Naive thymus-derived CD4-positive, alpha-beta T cell (primary cell): Measurements from ENCODE around the gene KRT10. TPM values are rescaled to one million over a fixed set of nuclear protein-coding genes. Genes with fewer than 3 reads are reported as not detected.
A peak's percentile ranks its signal among the peaks of the same experiment; 100 is the strongest.

Experiments used
- ATAC-seq: fragments of 150-1000 bp; cut with Tn5 transposase; 2 replicates; pipeline ENCODE4 v1.10.0; 2021; ENCODE audit warnings: mild to moderate bottlenecking, moderate library complexity
- CTCF ChIA-PET: fragments of 350-600 bp; sonication (Branson Sonifier 250); formaldehyde crosslinking; loops from one replicate; lab custom pipeline; 2021; ENCODE audit warnings: antibody characterized with exemption; lab: Charles Lee
- POLR2A ChIA-PET: fragments of 350-600 bp; sonication (Branson Sonifier 250); formaldehyde crosslinking; loops from one replicate; lab custom pipeline; 2021; ENCODE audit warnings: antibody characterized with exemption, inconsistent platforms; lab: Charles Lee
- DNase-seq, 9 donors: peaks; one replicate each; pipeline versions ENCODE4 v3.0.0 to v3.0.0-alpha.2; 2020 to 2022; ENCODE audit warnings: mixed read lengths in 1 of 9
- H3K27ac ChIP-seq: one replicate; pipeline ENCODE4 v1.7.0; 2013; ENCODE audit warnings: mild to moderate bottlenecking, low read depth, low read length, moderate library complexity
- H3K27me3 ChIP-seq, 2 donors: one replicate each; pipeline ENCODE4 v1.7.0; 2013; ENCODE audit warnings: low read length in 2 of 2, mild to moderate bottlenecking in 2 of 2, moderate library complexity in 2 of 2; ENCODE audit not compliant: control insufficient read depth in 2 of 2, insufficient read depth in 2 of 2
- H3K36me3 ChIP-seq, 3 experiments: 1 replicate in 2 of 3; 2 replicates in 1 of 3; pipeline ENCODE4 v1.7.0; 2013; ENCODE audit warnings: low read length in 3 of 3, mild to moderate bottlenecking in 3 of 3, moderate library complexity in 1 of 3; ENCODE audit not compliant: insufficient read depth in 3 of 3, control insufficient read depth in 2 of 3
- H3K4me1 ChIP-seq, 2 donors: one replicate each; pipeline ENCODE4 v1.7.0; 2013; ENCODE audit warnings: low read length in 2 of 2, mild to moderate bottlenecking in 2 of 2, moderate library complexity in 1 of 2; ENCODE audit not compliant: control insufficient read depth in 2 of 2, insufficient read depth in 2 of 2
- H3K4me3 ChIP-seq: 2 replicates; pipeline ENCODE4 v1.7.0; 2013; ENCODE audit warnings: mild to moderate bottlenecking, low read length
- H3K9me3 ChIP-seq, 3 experiments: 1 replicate in 2 of 3; 2 replicates in 1 of 3; pipeline ENCODE4 v1.7.0; 2013; ENCODE audit warnings: low read length in 3 of 3; ENCODE audit not compliant: control insufficient read depth in 2 of 3
- H3K27ac Mint-ChIP-seq, 9 donors: one replicate each; pipeline ENCODE4 v1.8.0; 2020 to 2022; ENCODE audit warnings: mixed read lengths in 9 of 9, mild to moderate bottlenecking in 8 of 9, moderate library complexity in 5 of 9, inconsistent platforms in 2 of 9
- H3K27me3 Mint-ChIP-seq, 5 donors: one replicate each; pipeline ENCODE4 v1.8.0; 2021 to 2022; ENCODE audit warnings: mixed read lengths in 5 of 5, mild to moderate bottlenecking in 1 of 5
- H3K36me3 Mint-ChIP-seq, 5 donors: one replicate each; pipeline ENCODE4 v1.8.0; 2020 to 2022; ENCODE audit warnings: mixed read lengths in 5 of 5, mild to moderate bottlenecking in 3 of 5, inconsistent platforms in 1 of 5
- H3K4me1 Mint-ChIP-seq, 7 donors: one replicate each; pipeline ENCODE4 v1.8.0; 2020 to 2022; ENCODE audit warnings: mixed read lengths in 7 of 7, mild to moderate bottlenecking in 3 of 7, inconsistent platforms in 1 of 7
- H3K4me3 Mint-ChIP-seq, 10 donors: one replicate each; pipeline ENCODE4 v1.8.0; 2020 to 2022; ENCODE audit warnings: mild to moderate bottlenecking in 10 of 10, mixed read lengths in 10 of 10, moderate library complexity in 6 of 10, inconsistent platforms in 2 of 10
- H3K9me3 Mint-ChIP-seq, 11 donors: one replicate each; pipeline ENCODE4 v1.8.0; 2020 to 2022; ENCODE audit warnings: mixed read lengths in 11 of 11, mild to moderate bottlenecking in 4 of 11, inconsistent platforms in 1 of 11, moderate library complexity in 1 of 11
- intact Hi-C, 2 donors: fragments of 100-400 bp; cut with micrococcal nuclease; formaldehyde crosslinking; loops; one replicate each; pipeline ENCODE4 v1.15.1; 2023
- polyA plus RNA-seq, 2 donors: library from polyadenylated mRNA; unstranded; fragments of 300-500 nt; fragmentation: Illumina TruSeq; gene quantifications; one replicate each; pipeline ENCODE4 v1.2.3, GENCODE V29; 2021
- total RNA-seq, 6 experiments: library from RNA in 5 of 6; stranded (reverse) in 5 of 6; gene quantifications; 1 replicate in 5 of 6; 2 replicates in 1 of 6; pipeline ENCODE4 v1.2.3 and lab custom pipeline; 2021 to 2026

KRT10 gene
- total and polyA plus RNA-seq, 7 experiments from 2014 or later = 23.8 to 189 (median 36.9) TPM

- POLR2A ChIA-PET = no interaction called here
- CTCF ChIA-PET = interaction anchor here (0.6 kb wide), 1 partner anchor 92 kb away, joined by 4 read pairs; no protein-coding TSS in a partner anchor
- intact Hi-C loops = no loop called here
These were observed 43.1 kb downstream of the KRT10 start for GRCh38 chr17:40779181-40779909.

DNA sequence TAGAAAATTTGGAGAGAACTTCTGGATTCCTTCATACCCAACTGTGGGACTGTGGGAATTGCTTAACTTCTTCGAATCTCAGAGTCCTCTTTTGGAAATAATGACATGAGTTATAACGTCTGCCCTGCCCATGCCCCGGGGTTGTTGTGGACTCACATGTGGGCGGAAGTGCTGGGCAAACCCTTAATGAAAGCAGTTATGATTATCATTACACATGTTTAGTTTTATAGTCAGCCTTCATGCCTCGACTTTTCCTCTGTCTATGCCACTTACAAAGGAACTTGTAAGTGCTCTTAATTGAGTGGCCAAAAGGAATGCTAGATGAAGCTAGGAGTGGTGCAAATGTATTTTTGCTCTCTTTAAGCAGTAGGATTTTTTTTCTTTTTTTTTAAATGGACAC is 44.0 kb downstream of the KRT10 start:
- H3K4me3 Mint-ChIP-seq = no peak overlapping the region
- H3K4me1 Mint-ChIP-seq = peaks cover 0 to 11% (median 2%) of the 10 kb centered on the region in 7 donors
- peaks cover 56 to 74% (median 62%) of the 10 kb centered on the region in 5 donors for H3K27me3 Mint-ChIP-seq
- ChIA-PET CTCF (interaction anchor here (0.6 kb wide), 1 partner anchor 93 kb away, joined by 4 read pairs; no protein-coding TSS in a partner anchor), POLR2A (no interaction called here)
- Histone ChIP-seq H3K36me3 (no peaks in the 10 kb centered on the region), H3K4me3 (no peak overlapping the region), H3K27me3 (peaks cover 0 to 3% of the 10 kb centered on the region in 2 donors), H3K9me3 (no peaks in the 10 kb centered on the region), H3K27ac (no peak overlapping the region), H3K4me1 (no peaks in the 10 kb centered on the region)
- H3K36me3 Mint-ChIP-seq = no peaks in the 10 kb centered on the region
- intact Hi-C loops = no loop called here
- no peaks in the 10 kb centered on the region for H3K9me3 Mint-ChIP-seq
- H3K27ac Mint-ChIP-seq = no peak overlapping the region
- no peak for ATAC-seq
- DNase-seq = no peak

More at GRCh38 chr17:40779181-40779909, 43.1 kb downstream of the KRT10 start:
- H3K9me3 ChIP-seq = no peaks in the 10 kb centered on the region
- H3K4me3 Mint-ChIP-seq = peak overlapping the region; percentile 5 to 73 (median 66)
- H3K27me3 Mint-ChIP-seq = peaks cover 52 to 73% (median 59%) of the 10 kb centered on the region in 5 donors
- no peak overlapping the region for H3K27ac ChIP-seq
- DNase-seq (peak in 5 of 9 donors; percentile 8 to 28 (median 17)), ATAC-seq (peak; percentile 47)
- H3K27me3 ChIP-seq = peaks cover 0 to 3% of the 10 kb centered on the region in 2 donors
- H3K36me3 Mint-ChIP-seq = no peaks in the 10 kb centered on the region
- H3K4me3 ChIP-seq = no peak overlapping the region
- no peak overlapping the region for H3K27ac Mint-ChIP-seq
- H3K4me1 ChIP-seq = no peaks in the 10 kb centered on the region
- H3K4me1 Mint-ChIP-seq = peaks cover 0 to 11% (median 2%) of the 10 kb centered on the region in 7 donors
- no peaks in the 10 kb centered on the region for H3K36me3 ChIP-seq
- no peaks in the 10 kb centered on the region for H3K9me3 Mint-ChIP-seq

DNA sequence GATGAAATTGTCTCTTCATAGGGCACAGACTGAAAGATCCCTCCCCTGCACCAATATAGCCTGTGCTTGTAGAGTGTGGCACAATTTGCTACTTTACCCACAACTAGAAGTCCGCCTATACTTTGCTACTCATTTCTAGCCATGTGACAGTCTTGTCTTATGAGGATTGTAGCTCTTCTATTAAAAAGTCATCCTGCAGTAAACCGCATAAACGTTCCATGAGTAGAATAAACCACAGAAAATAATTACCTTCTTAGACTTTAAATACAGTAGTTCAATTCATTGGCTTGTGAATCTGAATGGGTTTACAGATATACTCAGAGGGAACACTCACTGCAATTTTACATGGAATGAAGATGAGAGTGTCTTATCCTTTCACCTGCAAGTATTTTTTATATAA is 44.4 kb downstream of the KRT10 start:
- Mint-ChIP-seq H3K4me3 (no peak overlapping the region), H3K9me3 (no peaks in the 10 kb centered on the region), H3K27ac (no peak overlapping the region), H3K27me3 (peaks cover 56 to 71% (median 61%) of the 10 kb centered on the region in 5 donors), H3K4me1 (peaks cover 0 to 11% (median 2%) of the 10 kb centered on the region in 7 donors), H3K36me3 (no peaks in the 10 kb centered on the region)
- DNase-seq = no peak
- Histone ChIP-seq H3K27ac (no peak overlapping the region), H3K4me3 (no peak overlapping the region), H3K4me1 (no peaks in the 10 kb centered on the region), H3K27me3 (peaks cover 0 to 3% of the 10 kb centered on the region in 2 donors), H3K36me3 (no peaks in the 10 kb centered on the region), H3K9me3 (no peaks in the 10 kb centered on the region)
- no peak for ATAC-seq
- ChIA-PET CTCF (no interaction called here), POLR2A (no interaction called here)
- intact Hi-C loops = no loop called here

DNA sequence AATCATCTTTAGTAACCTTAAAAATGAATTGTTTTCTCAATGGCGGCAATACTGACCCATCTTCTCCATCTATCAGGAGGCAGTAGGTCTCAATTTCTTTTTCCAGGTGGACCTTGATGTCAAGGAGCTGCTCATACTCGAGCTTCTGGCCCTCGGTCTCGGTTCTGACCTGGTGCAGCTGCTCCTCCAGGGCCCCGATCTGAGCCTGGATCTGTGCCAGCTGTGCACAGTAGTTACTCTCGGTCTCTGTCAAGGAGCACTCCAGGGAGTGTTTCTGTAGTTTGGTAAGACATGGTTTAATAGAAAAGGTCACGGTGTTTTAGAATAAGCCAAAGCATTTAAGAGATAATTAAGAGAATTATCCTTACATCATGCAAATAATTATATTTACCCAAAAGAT is 45.0 kb downstream of the KRT10 start:
- no peak overlapping the region for H3K27ac Mint-ChIP-seq
- peaks cover 0 to 11% (median 2%) of the 10 kb centered on the region in 7 donors for H3K4me1 Mint-ChIP-seq
- ChIA-PET CTCF (no interaction called here), POLR2A (no interaction called here)
- no peak for DNase-seq
- ATAC-seq = no peak
- no peak overlapping the region for H3K4me3 ChIP-seq
- H3K36me3 Mint-ChIP-seq = no peaks in the 10 kb centered on the region
- H3K9me3 Mint-ChIP-seq = no peaks in the 10 kb centered on the region
- peaks cover 61 to 72% (median 66%) of the 10 kb centered on the region in 5 donors for H3K27me3 Mint-ChIP-seq
- intact Hi-C loops = no loop called here
- no peaks in the 10 kb centered on the region for H3K36me3 ChIP-seq
- no peak overlapping the region for H3K4me3 Mint-ChIP-seq
- no peaks in the 10 kb centered on the region for H3K4me1 ChIP-seq
- H3K9me3 ChIP-seq = no peaks in the 10 kb centered on the region
- H3K27me3 ChIP-seq = peaks cover 0 to 3% of the 10 kb centered on the region in 2 donors
- no peak overlapping the region for H3K27ac ChIP-seq

DNA sequence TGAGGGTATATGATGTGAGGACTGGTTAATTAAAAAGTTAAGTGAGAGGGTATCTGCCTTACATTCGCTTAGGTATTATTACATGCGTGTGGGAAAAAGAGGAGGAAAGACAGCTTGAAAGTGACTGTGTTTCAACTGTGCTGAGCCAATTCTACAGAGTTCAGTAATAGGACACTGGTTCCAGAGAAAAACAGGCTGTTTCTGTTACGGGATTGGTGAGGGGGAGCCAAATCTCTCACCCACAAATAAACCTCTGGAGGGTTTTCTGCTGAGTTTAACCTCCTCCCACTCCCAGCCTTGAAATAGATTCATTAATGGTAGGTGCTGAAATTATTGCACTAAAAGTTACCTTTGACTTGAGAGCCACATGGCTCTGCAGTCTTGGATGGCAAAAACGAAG is 46.5 kb downstream of the KRT10 start:
- ChIA-PET POLR2A (no interaction called here), CTCF (no interaction called here)
- no peak for ATAC-seq
- Histone ChIP-seq H3K9me3 (no peaks in the 10 kb centered on the region), H3K36me3 (no peaks in the 10 kb centered on the region), H3K27ac (no peak overlapping the region), H3K4me3 (no peak overlapping the region), H3K4me1 (no peaks in the 10 kb centered on the region), H3K27me3 (peaks cover 4% of the 10 kb centered on the region in 2 donors)
- Mint-ChIP-seq H3K4me3 (no peak overlapping the region), H3K9me3 (no peaks in the 10 kb centered on the region), H3K27ac (no peak overlapping the region), H3K27me3 (peaks cover 67 to 76% (median 75%) of the 10 kb centered on the region in 5 donors), H3K36me3 (no peaks in the 10 kb centered on the region), H3K4me1 (peaks cover 0 to 11% (median 2%) of the 10 kb centered on the region in 7 donors)
- intact Hi-C loops = no loop called here
- no peak for DNase-seq

DNA sequence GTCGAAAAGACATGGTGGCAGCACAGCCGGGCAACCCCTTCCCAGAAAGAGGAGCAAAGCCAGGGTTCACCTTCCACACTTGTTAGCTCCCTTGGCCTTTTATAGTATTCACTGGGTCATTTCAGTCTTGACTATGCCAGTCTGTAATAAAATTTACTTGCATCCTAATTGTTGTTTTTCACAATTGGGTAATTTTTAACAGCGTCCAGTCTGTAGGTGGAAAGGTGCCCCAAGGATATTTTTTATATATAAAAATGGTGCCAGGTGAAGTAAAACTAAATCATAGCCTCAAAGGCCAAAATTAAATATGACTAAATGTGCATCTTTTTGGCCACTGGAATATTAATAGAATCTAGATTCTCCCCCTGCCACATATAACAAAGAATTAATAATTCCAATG is 50.3 kb downstream of the KRT10 start, which contains the start of gene KRT26:
Gene KRT26 (minus strand): TSS at position 101 of the 400 bp plus-strand sequence. CDS start 88 bp downstream, at position 13.
- H3K36me3 Mint-ChIP-seq = no peaks in the 10 kb centered on the region
- Histone ChIP-seq H3K36me3 (no peaks in the 10 kb centered on the region), H3K9me3 (no peaks in the 10 kb centered on the region), H3K4me1 (no peaks in the 10 kb centered on the region), H3K27me3 (peaks cover 4% of the 10 kb centered on the region in 2 donors), H3K27ac (no peak within 1 kb of the TSS), H3K4me3 (no peak within 1 kb of the TSS)
- no peak for DNase-seq
- no peak within 1 kb of the TSS for H3K27ac Mint-ChIP-seq
- intact Hi-C loops = no loop called here
- H3K27me3 Mint-ChIP-seq = peaks cover 42 to 54% (median 51%) of the 10 kb centered on the region in 5 donors
- H3K9me3 Mint-ChIP-seq = no peaks in the 10 kb centered on the region
- H3K4me1 Mint-ChIP-seq = no peaks in the 10 kb centered on the region
- ChIA-PET CTCF (no interaction called here), POLR2A (interaction anchor here (0.5 kb wide), 1 partner anchor 393 kb away, joined by 3 read pairs; no protein-coding TSS in a partner anchor)
- ATAC-seq = no peak
- no peak within 1 kb of the TSS for H3K4me3 Mint-ChIP-seq
